HCT116 (cell line): Measurements from ENCODE around the gene MAP2K2. TPM values are rescaled to one million over a fixed set of nuclear protein-coding genes. Genes with fewer than 3 reads are reported as not detected.
"Not testable (repeated sequence)": the region's sequence is repeated elsewhere in the genome, so short reads cannot be mapped to it uniquely, and the experiment has no call there.

Experiments used
- ATAC-seq: fragments of 200-7000 bp; cut with Tn5 transposase; 2 replicates; pipeline ENCODE4 v1.9.1; 2020; ENCODE audit warnings: mild to moderate bottlenecking, moderate library complexity
- BruUV-seq: library from RNA; stranded (reverse); fragments of 400-500 nt; replicated peaks from 2 replicates; lab custom pipeline; 2021; lab: Mats Ljungman, UMichigan
- CTCF ChIA-PET: fragments of 300-600 bp; sonication (Branson Sonifier 250); formaldehyde crosslinking; loops from one replicate; lab custom pipeline; 2021; ENCODE audit warnings: antibody characterized with exemption; lab: Charles Lee
- POLR2A ChIA-PET: fragments of 300-600, 350-600 bp; sonication (Branson Sonifier 250); formaldehyde crosslinking; loops from one replicate; lab custom pipeline; 2021; ENCODE audit warnings: antibody characterized with exemption; lab: Charles Lee
- RAD21 ChIA-PET, 2 experiments: fragments of 300-600 bp; sonication (Branson Sonifier 250); formaldehyde crosslinking; loops; one replicate each; lab custom pipeline; 2023; ENCODE audit warnings: low total read pairs in 2 of 2; ENCODE audit not compliant: uncharacterized antibody in 2 of 2, unreplicated experiment in 2 of 2, low non-redundant PET in 1 of 2; lab: Charles Lee
- DNase-seq: peaks from one replicate; pipeline ENCODE4 v3.0.0-alpha.2; 2010; ENCODE audit warnings: low read depth, low spot score
- H2AFZ ChIP-seq: fragments of 200-600 bp; shearing (Covaris generic), sonication (generic); 2 replicates; pipeline ENCODE4 v1.6.1; 2017; ENCODE audit warnings: low read depth, mixed run types, mixed read lengths, antibody characterized with exemption, low read length; ENCODE audit not compliant: poor library complexity, severe bottlenecking
- H3K27ac ChIP-seq: 2 replicates; pipeline ENCODE4 v1.5.1; 2012; ENCODE audit warnings: low read depth, low read length
- H3K27me3 ChIP-seq: fragments of 200-600 bp; sonication (generic); 2 replicates; pipeline ENCODE4 v1.6.1; 2016; ENCODE audit warnings: mixed run types, low read length, mixed read lengths; ENCODE audit not compliant: insufficient read depth
- H3K36me3 ChIP-seq, 2 experiments: fragments of 200-500 bp in 1 of 2; fragments of 200-600 bp in 1 of 2; sonication (Bioruptor generic) in 1 of 2; sonication (generic) in 1 of 2; 2 replicates each; pipeline versions ENCODE4 v1.5.1 to v1.6.1; 2014 to 2016; ENCODE audit warnings: low read length in 2 of 2, inconsistent platforms in 1 of 2, mixed read lengths in 1 of 2, mixed run types in 1 of 2; ENCODE audit not compliant: insufficient read depth in 2 of 2, control insufficient read depth in 1 of 2
- H3K4me1 ChIP-seq, 2 experiments: fragments of 200-600 bp in 1 of 2; sonication (generic) in 1 of 2; 2 replicates each; pipeline versions ENCODE4 v1.5.1 to v1.6.1; 2012 to 2017; ENCODE audit warnings: low read length in 2 of 2, inconsistent platforms in 1 of 2, mild to moderate bottlenecking in 1 of 2, mixed read lengths in 1 of 2, mixed run types in 1 of 2, moderate library complexity in 1 of 2; ENCODE audit not compliant: insufficient read depth in 2 of 2, control insufficient read depth in 1 of 2
- H3K4me2 ChIP-seq: fragments of 200-600 bp; sonication (generic); 2 replicates; pipeline ENCODE4 v1.6.1; 2017; ENCODE audit warnings: mixed run types, low read length, mixed read lengths
- H3K4me3 ChIP-seq, 2 experiments: fragments of 200-600 bp in 1 of 2; sonication (generic) in 1 of 2; replicated peaks in 1 of 2; 2 replicates each; pipeline ENCODE4 v1.5.1; 2011 to 2016; ENCODE audit warnings: low read length in 2 of 2, control low read depth in 1 of 2, low read depth in 1 of 2, mild to moderate bottlenecking in 1 of 2, mixed read lengths in 1 of 2, mixed run types in 1 of 2
- H3K79me2 ChIP-seq: fragments of 200-600 bp; sonication (generic); 2 replicates; pipeline ENCODE4 v1.6.1; 2017; ENCODE audit warnings: mild to moderate bottlenecking, mixed run types, low read length, moderate library complexity, mixed read lengths; ENCODE audit not compliant: insufficient read depth
- H3K9ac ChIP-seq: fragments of 200-600 bp; sonication (generic); 2 replicates; pipeline ENCODE4 v1.6.1; 2016; ENCODE audit warnings: low read length, mixed read lengths
- H3K9me2 ChIP-seq: fragments of 200-600 bp; sonication (generic), shearing (Covaris generic); 2 replicates; pipeline ENCODE4 v1.6.1; 2017; ENCODE audit warnings: mixed run types, mild to moderate bottlenecking, moderate library complexity; ENCODE audit not compliant: insufficient read depth
- H3K9me3 ChIP-seq, 2 experiments: fragments of 200-500 bp in 1 of 2; fragments of 200-600 bp in 1 of 2; sonication (Bioruptor generic) in 1 of 2; sonication (generic) in 1 of 2; 2 replicates each; pipeline ENCODE4 v1.6.1; 2014 to 2017; ENCODE audit warnings: low read length in 2 of 2, mixed read lengths in 2 of 2, inconsistent platforms in 1 of 2, low read depth in 1 of 2, mild to moderate bottlenecking in 1 of 2, mixed run types in 1 of 2, moderate library complexity in 1 of 2; ENCODE audit not compliant: control insufficient read depth in 1 of 2, insufficient read depth in 1 of 2
- H4K20me1 ChIP-seq: fragments of 200-600 bp; sonication (generic), shearing (Covaris generic); 2 replicates; pipeline ENCODE4 v1.6.1; 2017; ENCODE audit warnings: mixed run types, mild to moderate bottlenecking, moderate library complexity; ENCODE audit not compliant: insufficient read depth
- CTCF ChIP-seq, 3 experiments: fragments of 200-600 bp in 1 of 3; sonication (generic) in 1 of 3; IDR thresholded peaks in 2 of 3; conservative IDR thresholded peaks in 1 of 3; 2 replicates each; pipeline ENCODE4 v1.5.1; 2012 to 2017; ENCODE audit warnings: low read depth in 2 of 3, low read length in 2 of 3, antibody characterized with exemption in 1 of 3, borderline replicate concordance in 1 of 3, control low read depth in 1 of 3, mild to moderate bottlenecking in 1 of 3, mixed read lengths in 1 of 3, mixed run types in 1 of 3, moderate library complexity in 1 of 3; ENCODE audit not compliant: insufficient read depth in 1 of 3
- MAX ChIP-seq: IDR thresholded peaks from 2 replicates; pipeline ENCODE4 v1.6.1; 2012
- intact Hi-C: fragments of 100-400 bp; cut with micrococcal nuclease; formaldehyde crosslinking; loops from 2 replicates; pipeline ENCODE4 v1.10.0; 2022
- total RNA-seq: library from RNA; stranded (reverse); gene quantifications from one replicate; pipeline ENCODE4 v1.2.1, GENCODE V29; 2021; ENCODE audit not compliant: unreplicated experiment

Gene MAP2K2
- total RNA-seq, 1 experiment from 2014 or later = 186 TPM

- Histone ChIP-seq H3K79me2 (no peaks in the 10 kb centered on the region), H3K9me2 (no peaks in the 10 kb centered on the region), H3K9ac (no peak overlapping the region), H3K4me2 (no peak overlapping the region), H2AFZ (no peak overlapping the region), H3K27ac (no peak overlapping the region), H3K36me3 (no peaks in the 10 kb centered on the region), H3K27me3 (no peaks in the 10 kb centered on the region), H3K9me3 (no peaks in the 10 kb centered on the region), H4K20me1 (no peaks in the 10 kb centered on the region), H3K4me1 (peaks cover 13 to 33% of the 10 kb centered on the region in 2 experiments), H3K4me3 (no peak overlapping the region)
- POLR2A ChIA-PET = no interaction called here
- RAD21 ChIA-PET = no interaction called here
- intact Hi-C loops = loop anchor here (10.0 kb wide), 1 partner anchor 72 kb away; the partner anchor contains the start of gene ZBTB7A
- CTCF ChIA-PET = no interaction called here
- no TSS peak for BruUV-seq
- DNase-seq = no peak
- ATAC-seq = no peak
- TF ChIP-seq CTCF (IDR thresholded peaks at IDR 0.05 in 2 of 3, conservative IDR thresholded peaks at IDR 0.05 in 1 of 3; ENCODE audit: borderline replicate concordance in 1 of 3, insufficient read depth in 1 of 3, low read depth in 2 of 3, low read length in 2 of 3) = no peak
- no peak for TF ChIP-seq MAX
Observed at GRCh38 chr19:4136680-4137088, 12.8 kb upstream of the MAP2K2 start.

GRCh38 chr19:4135386-4135785, 11.5 kb upstream of the MAP2K2 start:
- POLR2A ChIA-PET = interaction anchor here (0.7 kb wide), 1 partner anchor 73 kb away, joined by 3 read pairs; no protein-coding TSS in a partner anchor
- H3K27me3 ChIP-seq, CTCF ChIA-PET, H3K4me2 ChIP-seq, ATAC-seq, H3K4me3 ChIP-seq, BruUV-seq, RAD21 ChIA-PET, DNase-seq, H3K9me2 ChIP-seq, H3K27ac ChIP-seq, H4K20me1 ChIP-seq, H3K36me3 ChIP-seq, H3K9me3 ChIP-seq, H3K79me2 ChIP-seq, H3K9ac ChIP-seq, H2AFZ ChIP-seq: not testable (repeated sequence)
- H3K4me1 ChIP-seq = peaks cover 19 to 35% of the 10 kb centered on the region in 2 experiments
- intact Hi-C loops = loop anchor here (10.0 kb wide), 1 partner anchor 71 kb away; the partner anchor contains the start of gene ZBTB7A
